SK-N-DZ (cell line): ENCODE measurements around the gene CA9.

ENCODE experiments used
- DNase-seq: peaks from one replicate; pipeline ENCODE4 v3.0.0-alpha.2; 2015; ENCODE audit warnings: low spot score

CA9 gene

DNA sequence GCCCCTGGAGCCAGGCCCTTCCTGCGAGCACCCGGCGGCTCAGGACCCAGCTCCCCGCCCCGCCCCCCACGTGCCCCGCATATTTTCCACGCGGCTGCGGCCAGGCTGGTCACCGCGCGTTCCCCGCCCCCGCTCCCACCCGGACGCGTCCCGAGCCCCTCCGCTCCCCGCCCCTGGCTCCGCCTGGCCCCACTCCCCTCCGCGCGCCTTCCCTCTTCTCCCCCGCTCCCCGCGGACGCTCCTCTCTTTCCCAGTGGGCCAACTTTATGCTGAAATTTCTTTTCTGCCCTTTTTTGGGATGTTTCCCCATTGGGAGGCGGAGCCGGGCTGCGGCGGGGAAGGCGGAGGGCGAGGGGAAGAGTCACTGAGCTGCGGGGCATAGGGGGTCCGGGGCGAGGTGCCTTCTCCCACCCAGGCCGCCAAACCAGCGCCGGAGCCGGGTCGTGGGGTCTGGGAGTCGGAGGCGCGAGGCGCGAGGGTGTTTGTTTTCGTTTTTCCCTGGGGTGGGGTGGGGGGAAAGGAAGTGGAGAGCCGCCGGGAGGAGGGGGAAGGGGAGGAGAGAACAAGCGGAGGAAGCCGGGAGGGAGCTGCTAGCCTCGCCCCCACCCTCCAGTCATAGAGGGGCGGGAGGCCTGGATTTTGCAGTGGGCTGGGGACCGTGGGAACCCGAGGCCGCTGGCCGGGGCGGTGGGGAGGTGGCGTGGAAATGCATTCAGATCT, 17.0 kb downstream of the CA9 start:
- peak; percentile 52 for DNase-seq

DNA sequence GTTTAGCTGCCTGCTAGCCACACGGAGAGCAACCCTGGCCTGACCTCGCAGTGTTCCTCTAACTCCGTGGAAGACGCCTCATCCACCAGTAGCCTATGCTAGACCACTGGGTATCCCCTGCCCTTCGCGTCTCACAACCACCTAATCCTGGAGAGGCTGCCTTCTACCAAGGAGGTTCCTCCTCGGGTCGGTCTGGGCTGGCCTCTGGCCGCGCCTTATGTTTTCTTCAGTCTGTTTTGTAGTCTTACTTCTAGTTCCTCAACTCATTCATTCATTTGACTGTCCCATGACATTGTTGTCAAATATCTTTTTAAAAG, 17.6 kb downstream of the CA9 start:
- DNase-seq = peak; percentile 29

DNA sequence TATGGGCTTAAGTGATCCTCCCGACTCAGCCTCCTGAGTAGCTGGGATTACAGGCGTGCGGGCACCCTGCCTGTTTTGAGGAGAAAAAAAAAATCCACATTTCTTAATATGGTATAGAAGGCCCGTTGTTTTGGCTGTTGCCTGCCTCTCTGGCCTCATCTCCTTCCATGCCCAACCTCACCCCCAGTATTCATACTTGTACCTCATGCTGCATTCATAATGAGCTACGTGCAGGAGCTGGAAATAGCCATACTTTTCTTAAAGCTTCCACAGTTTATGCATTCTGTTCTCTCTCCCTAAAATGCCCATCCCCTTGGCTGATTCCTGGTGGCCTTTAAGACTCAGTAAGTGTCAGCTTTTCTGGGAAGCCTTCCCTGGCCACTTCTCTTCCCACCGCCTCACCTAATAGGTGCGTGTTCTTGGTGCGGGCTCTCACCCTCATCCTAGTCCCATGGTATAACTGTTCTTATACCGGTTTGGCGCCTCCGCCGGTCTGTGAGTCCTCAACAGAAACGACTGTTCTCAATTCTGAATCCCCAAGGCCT, 18.1 kb downstream of the CA9 start:
- DNase-seq = no peak

DNA sequence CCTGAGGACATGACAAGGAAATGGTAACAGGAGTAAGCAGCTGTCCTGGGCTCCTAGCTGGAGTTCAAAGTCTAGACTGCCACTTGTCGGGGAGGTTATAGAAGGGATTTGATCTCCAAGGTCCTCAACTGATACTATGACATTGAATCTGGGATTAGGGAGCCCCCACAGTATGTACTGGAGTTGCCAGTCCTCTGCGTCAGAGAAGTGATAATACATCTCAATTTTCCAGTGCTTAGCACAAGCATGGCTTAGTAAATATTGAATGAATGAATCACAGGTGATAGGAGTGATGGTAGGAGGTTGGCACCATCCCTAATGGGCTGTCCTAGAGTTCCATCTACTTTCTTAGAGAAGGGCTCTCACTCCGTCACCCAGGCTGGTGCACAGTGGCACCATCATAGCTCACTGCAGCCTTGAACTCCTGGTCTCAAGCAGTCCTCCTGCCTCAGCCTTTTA, 22.2 kb downstream of the CA9 start:
- DNase-seq = no peak

DNA sequence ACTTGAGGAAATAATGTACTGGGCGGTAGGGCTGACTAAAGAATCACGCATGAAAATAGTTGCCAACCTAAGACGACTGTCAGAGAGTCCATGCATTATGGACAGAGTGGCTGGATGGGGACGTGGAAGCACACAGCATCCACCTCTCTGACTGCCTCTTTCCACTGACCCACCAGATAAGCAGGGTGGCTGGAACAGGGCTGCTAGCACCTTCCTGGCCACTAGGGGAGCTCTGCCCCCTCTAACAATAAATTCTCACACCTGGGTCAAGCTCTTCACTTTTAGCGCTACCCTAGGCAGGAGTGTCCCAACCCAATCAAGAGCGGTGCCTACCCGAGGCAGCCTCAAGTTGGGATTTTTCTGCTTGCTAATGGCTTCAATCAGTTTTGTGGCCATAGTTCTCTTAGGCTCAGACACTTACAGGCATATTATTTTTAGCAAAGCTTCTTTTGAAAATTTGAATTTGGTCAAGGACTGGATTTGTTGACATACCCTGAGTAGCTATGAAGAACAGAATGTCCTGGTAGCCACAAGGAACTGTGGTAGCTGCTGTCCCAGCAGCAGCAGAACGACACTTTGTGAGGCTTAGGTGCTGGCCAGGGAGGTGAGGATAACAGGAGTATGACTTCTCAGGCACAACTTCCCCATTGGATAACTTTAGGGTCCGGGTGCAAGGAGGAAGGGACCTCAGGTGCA, 22.9 kb downstream of the CA9 start:
- peak; percentile 54 for DNase-seq

DNA sequence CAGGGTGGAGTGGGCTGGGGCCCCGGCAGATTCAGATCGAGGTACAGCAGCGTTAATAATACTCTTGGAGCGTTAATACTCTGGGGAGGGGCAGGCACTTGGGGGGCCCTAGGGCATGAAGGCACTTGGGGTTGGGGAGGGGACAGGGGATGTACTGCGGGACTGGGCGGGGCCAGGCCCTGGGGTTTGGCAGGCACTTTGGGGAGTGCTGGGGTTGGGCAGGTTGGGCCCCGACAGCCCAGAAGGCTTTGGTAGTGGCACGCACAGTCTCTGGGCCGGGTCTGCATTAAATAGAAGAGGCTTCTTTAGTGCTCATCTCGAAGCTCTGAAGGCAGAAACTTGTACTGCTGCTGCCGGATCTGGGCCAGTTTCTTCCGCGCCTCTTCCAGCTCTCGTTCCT, 23.8 kb downstream of the CA9 start:
- no peak for DNase-seq

DNA sequence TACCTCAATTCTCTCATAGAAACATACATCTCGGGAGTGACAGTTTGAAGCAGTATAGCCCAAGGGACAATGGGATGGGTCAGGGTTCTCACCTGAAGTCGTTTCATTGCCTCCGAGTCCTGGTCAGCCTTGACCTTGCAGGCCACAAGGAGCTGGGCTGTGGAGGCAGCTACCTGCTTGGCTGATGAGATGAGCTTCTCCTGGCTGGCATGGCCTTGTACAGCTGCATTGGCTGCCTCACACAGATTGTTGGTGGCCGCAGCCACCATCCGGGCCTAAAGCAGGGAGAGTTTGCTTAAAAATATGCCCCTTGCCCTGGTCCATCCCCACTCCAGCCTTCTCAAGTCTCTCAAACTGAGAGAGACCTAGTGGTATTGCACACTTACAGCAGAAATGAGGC, 24.5 kb downstream of the CA9 start:
- DNase-seq = no peak

DNA sequence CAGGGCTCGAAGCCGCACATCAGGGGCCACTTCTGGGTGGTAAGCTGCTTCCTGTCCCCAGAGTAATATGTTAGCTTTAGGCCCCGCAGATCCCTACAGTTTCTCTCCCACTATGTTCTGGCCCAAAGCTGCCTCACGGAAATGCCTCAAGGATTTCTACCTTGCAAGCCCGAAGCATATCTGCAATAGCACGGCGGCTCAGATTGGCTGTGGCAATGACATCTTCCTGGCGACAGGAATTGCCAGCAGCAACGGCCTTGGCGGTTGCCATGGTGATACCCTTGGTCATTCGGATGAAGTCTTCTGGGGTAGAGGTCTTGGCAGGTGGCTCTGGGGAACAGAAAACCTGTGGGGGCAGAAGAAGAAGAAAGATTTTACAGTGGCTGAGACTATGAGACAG, 26.3 kb downstream of the CA9 start:
- DNase-seq = no peak

DNA sequence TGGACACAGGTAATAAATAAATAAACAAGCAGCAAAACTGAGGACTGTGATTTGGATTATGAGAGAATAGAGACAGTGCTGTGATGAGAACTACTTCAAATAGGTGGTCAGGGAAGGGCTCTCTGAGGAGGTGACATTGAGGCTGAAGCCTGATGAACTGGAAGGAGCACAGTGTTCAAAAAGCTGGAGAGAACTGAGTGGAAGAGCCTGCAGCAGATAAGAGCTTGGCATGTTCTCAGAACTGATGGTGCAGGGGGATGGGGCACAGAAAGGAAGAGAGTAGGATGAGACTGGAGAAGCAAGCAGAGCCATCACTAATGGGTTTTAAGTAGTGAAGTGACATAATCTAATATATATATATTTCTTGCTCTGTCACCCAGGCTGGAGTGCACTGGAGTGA, 27.2 kb downstream of the CA9 start:
- DNase-seq = no peak

DNA sequence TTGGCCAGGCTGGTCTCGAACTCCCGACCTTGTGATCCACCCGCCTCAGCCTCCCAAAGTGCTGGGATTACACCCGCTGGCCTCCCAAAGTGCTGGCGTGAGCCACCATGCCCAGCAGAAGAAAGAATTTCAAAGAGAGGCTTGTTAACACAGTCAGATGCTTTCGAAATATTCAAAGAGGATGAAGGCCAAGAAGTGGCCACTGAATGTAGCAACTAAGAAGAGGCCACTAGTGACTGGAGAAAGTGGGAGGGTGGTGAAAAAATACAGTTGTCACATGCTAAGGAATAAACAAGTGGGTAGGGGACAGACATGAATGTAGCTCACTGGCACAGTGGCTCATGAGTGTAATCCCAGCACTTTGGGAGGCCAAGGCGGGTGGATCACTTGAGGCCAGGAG, 29.0 kb downstream of the CA9 start:
- DNase-seq = no peak

DNA sequence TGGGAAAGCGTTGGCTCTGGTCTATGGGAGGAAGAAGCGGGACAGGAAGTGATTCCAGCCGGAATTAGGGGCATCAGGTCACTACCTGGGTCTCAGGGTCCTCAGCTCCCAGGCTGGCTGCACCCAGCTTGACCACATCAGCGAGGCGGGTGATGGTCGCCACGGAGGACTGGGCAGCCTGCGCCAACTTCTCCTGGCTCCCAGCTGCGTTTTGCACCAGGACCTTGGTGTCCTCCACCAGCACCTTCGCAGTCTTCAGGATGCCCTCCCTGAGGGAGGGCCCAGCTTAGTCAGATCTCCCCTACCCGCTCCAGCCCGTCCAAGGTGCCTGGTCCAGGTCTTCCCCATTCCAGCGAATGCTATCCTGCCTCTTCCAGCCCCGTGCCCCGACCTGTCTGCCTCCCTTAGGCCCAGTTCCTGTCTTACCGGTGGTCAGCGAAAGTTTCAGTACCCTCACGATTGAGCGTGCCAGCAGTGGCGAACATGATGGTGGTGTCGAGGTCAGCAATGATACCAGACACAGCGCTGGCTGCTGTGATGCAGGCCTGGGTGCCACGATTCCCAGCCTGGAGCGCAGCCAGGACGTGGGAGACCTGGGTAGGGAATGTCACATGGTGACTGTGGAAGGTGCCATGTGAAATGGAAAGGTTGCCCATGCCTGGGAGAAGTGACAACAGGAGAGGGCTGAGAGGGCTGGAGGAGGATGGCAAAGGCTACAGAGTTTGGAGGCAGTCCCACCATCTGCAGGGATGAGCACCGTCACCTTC, 30.4 kb downstream of the CA9 start:
- DNase-seq = no peak

DNA sequence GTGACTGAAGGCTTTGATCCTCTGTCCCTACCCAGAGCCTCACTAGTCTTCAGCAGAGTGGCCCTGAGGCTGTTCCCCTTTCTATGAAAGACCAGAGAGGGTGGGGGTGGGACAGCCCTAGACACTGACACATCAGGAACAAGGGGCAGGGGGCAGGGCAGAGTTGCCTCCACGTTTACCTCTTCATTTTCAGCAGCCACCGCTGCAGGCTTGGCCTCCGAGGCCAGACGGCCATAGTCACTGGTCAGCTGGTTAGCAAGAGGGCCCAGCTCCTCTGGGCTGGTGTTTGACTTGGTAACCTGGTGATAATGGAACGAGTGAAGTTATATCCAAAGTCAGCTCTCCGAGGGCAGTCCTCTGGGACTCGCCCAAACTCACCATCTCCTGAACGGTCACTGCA, 31.6 kb downstream of the CA9 start:
- no peak for DNase-seq

DNA sequence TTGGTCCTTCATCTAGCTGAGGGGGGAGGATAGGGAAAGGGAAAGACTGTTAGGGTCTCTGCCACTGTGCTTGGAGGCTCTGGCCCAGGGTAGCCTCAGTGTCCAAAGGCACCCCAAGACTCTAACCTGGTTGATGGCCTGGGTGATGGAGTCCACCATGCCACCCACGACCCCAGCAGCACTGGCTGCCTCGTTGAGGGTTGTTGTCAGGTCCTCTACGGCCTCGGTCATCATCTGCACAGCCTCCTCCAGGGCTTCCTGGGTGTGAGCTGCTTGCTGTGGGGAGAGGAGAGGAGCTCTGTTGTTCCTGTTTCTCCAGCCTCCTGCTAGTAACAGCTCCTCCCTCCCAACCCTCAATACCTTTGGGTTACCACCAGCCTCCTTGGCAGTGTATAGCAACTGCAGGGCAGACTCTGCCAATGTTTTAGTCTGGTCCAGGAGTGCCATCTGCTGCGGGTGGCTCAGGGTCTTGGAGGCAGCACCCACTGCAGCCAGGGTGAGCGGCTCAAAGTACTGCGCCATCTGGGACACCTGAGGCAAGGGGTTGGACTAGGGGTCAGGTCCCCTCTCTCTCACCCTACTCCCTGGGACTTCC, 32.2 kb downstream of the CA9 start:
- DNase-seq = no peak

DNA sequence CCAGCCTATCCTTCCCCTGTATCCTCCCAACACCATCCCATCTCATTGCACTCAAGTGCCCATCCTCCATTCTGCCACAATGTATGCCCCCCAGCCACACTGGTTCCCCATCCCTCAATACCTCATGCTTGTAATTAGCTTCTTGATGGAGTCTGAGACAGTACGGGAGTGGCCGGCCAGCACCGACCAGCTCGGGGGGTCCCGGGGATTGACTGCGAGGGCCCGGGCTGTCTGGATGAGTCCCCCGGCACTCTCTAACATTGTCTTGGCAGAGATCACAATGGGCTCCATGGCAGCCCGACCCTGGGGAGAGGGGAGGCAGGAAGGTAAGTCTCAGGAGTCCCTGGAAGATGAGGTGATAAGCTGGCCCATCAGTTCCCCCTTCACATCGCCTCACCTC, 33.2 kb downstream of the CA9 start:
- no peak for DNase-seq

DNA sequence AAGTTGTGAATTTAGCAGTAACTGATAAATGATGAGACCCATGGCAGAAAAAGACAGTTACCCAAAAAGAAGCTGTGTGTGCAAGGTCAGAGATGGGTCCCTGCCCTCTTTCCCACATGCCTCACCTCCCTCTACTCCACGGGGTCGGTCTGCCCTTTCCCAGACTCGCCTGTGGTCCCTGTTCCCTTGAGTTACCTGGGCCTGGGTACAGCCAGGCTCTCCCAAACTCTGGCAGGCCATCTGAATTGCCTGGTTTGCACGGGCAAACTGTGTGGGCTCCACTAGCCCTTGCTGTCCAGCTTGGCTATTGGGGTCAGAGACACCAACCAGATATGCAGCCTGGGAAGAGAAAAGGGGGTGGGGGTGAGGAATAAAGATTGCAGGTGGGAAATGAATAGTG, 34.4 kb downstream of the CA9 start:
- no peak for DNase-seq

DNA sequence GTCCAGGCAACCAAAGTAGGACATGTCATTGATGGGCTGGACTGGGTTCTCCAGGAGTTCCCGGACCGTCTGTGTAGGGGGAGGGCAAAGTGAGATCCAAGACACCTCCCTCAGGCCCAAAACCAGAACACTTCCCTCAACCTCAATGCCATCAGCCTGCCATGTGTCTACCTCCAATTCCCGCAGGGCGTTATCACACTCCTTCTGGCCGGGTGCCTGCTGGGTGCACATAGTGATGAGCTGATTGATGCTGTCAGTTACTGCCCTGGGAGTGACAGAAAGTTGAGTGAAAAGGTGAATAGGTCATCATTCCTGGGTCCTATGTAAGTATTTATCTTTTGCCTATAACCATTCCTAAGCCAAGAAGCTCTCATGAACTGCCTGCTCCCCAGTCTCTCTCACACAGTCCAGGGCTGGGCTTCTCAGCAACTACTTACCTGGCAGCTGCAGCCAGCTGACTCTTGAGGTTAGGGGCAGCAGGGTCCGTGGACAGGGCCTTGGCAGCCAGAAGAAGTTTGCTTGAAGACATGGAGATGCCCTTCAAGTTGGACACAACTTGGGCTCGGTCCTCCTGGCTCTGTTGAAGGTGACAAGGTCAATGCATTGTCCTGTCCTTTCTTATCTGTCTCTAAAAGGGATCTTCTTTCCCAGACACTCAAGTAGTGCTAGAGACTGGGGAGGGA, 37.2 kb downstream of the CA9 start:
- no peak for DNase-seq

DNA sequence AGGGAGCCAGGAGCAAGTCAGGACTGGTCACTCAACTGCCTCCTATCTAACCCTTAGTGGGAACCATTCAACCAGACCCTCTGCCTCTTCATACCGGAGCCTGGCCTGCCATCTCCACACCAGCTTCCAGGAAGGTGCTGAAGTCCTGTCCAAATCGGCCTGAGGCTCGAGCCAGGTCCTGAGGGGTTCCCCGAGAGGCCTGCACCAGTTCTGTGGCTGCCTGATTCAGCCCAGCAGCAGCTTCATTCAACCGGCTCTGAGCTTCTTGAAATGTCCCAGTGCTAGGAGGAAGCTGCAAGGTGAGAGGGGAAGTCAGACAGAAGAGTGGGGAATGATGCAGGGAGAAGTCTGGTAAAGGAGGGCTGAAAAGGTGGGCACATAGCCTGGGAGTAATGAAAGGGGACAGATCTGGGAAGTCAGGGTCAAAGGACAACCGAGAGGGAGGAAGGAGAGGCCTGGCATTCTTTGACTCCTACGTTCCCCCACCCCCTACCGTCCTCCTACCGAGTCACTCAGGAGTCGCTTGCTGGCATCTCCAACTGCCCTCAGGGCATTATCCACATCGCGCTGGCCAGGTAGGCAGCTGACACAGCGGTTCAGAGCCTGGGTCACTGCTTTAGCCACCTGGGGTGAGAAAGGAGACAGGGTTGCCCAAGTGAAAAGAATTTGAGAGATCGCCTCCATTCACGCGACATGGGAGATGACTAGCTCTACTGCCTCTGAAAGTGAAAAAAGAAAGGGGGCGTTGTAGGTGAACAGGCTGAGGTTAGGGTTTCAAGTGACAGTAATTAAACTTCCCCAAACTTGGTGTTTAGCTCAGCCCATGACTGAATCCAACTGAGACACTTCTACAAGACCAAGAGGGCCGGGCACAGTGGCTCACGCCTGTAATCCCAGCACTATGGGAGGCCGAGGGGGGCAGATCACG, 38.0 kb downstream of the CA9 start:
- DNase-seq = no peak

DNA sequence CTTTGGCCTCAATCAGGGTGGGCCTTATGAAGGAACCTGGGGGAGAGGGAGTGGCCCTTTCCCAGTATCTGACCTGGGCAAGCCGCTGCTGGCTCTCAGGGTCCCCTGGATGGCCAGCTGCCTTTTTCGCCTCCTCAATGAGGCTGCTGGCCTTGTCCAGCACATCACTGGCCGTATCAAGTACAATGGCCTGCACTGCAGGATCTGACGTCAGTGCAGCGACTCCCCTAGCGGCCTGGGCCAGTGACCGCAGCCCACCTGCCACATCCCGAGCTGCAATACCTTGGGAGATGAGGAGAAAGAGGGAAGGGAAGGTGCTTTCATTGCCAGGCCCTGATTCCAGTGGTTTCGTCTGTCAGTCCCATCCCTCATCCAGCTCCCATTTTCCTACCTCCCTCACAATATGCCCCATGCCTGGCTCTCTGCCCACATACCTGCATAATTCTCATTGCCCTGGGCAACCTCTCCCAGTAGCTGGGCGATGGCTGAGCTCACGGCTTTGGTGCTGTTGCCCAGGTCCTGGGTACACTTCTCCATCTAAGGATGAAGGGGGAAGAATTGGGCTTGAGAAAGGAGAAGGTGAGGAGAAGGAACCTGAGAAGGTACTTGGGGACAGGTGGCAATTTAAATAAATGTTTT, 39.2 kb downstream of the CA9 start:
- no peak for DNase-seq

DNA sequence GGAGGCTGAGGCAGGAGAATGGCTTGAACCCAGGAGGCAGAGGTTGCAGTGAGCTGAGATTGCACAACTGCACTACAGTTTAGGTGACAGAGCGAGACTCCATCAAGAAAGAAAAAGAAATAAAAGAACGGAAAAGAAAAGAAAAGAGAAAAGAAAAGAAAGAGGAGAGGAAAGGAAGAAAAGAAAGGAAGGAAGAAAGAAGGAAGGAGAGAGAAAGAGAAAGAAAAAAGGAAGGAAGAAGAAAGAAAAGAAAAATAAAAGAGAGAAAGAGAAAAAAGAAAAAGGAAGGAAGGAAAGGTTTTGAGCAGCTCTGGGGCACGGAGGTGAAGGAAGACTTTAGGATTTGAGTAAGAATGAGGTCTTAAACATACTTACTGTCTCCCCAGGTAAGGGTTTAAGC, 39.9 kb downstream of the CA9 start:
- DNase-seq = no peak

DNA sequence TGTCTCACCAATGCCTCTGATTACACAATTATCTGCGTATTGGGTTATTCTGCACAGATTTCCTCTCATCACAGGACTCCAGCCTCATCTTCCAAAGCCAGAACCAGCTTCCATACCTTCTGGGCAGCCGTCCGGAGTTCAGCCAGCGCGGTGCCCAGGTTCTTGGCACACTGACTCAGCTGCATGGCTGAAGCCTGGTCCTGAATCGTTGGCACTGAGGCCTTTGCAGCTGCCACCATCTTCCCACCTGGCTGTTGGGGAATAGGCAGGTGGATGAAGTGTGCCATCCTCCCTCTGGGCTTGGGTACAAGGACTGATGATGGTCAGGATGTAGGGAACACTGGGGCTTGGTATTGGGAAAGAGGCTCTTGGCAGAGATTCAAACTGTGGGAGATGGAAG, 40.4 kb downstream of the CA9 start:
- no peak for DNase-seq
